NK-92 (cell line): ENCODE data around the gene CTAG1B.
"Not testable (repeated sequence)": the region's sequence is repeated elsewhere in the genome, so short reads cannot be mapped to it uniquely, and the experiment has no call there.

Experiments used
- DNase-seq: peaks from one replicate; lab custom pipeline; 2025; ENCODE audit not compliant: unreplicated experiment; lab: John Stamatoyannopoulos, UW

The CTAG1B gene

GRCh38 chrX:154590415-154590814 is 28.7 kb downstream of the CTAG1B start:
- not testable (repeated sequence) for DNase-seq

DNA sequence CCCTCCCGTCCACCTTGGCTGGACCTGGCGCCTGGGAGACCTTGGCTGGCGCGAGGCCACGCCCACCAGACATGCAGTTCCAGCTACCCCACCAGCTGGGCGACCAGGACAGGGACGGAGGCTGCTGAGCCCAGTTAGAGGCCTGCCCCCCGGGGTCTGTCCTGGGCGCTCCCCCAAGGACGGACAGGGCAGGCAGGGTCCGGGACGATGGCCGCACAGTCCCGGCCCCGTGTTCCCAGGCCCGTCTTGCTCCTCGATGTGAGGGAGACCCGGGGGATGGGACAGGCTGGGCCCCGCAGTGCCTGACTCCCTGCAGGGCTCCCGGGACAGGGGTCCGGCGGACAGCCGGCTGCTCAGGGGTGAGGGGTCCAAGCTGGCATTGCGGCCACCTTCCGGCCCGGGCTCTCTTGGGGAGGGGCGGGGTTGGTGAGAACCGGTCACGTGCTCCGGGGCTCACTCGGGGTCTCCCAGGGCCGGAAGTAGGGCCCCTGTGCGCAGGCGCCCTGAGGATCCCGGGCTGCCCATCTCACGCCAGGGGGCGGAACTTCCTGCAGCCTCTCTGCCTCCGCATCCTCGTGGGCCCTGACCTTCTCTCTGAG is 34.4 kb downstream of the CTAG1B start, which contains the start of gene CTAG1A:
CTAG1A (plus strand) TSS at position 549 of the 599 bp plus-strand sequence. CDS start 74 bp downstream, outside the sequence.
- DNase-seq, result not testable (repeated sequence)

DNA sequence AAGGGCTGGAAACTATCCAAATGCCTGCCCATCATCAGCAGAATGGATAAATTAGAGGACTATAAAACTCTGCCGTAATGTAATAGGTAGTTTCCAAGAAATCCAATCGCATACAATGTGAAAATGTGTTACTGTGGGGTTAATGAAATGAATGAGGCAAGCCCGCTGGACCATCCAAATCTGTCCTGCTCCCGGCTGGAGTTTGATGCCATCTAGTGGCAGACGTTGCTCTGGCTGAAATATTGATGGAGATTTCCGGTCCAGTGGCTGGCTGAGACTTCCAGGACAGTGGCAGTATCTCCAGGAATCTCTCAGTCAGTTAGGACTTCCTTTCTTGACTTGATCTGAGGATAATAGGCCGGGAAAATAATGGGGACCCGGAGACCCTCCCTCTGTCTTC is 36.1 kb downstream of the CTAG1B start:
- not testable (repeated sequence) for DNase-seq

- DNase-seq, result not testable (repeated sequence)
Observed at GRCh38 chrX:154575076-154575475, 44.0 kb downstream of the CTAG1B start.

DNA sequence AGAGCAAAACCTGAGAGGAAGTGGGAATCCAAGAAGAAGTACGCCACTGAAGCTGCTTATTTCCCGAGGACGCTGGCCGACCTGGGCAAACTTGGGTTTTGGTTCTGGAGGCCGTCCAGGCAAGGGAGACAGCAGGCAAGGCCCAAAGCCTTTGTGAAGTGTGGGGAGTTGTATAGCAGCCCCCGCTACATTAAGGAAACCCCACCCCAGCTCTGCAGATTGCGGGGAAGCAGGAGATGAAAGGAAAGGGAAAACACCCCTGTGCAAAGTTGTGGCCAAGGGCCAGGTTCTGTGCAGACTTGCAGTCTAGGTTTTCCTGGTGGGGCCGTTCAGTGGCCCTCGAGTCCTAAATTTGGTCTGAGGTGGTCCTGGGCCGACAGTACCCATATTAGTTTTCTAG is 46.0 kb downstream of the CTAG1B start:
- DNase-seq, result not testable (repeated sequence)

DNA sequence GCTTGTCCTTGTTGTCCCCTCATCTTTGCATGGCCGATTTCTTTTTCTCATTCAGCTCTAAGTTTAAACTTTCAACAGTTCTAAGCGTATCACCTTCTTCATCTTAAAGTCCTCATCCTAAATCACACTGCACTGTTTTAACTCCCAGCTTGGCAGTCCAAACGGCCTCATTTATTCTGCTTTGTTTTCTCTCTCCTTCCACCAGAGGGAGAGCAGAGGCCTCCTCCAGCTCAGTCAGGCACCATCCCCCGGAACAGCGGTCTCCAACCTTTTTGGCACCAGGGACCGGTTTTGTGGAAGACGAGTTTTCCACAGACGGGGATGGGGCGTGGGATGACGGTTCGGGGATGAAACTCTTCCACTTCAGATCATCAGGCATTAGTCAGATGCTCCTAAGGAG is 48.7 kb downstream of the CTAG1B start:
- not testable (repeated sequence) for DNase-seq
